Activated CD8-positive, alpha-beta T cell treated with anti-CD3 and anti-CD28 coated beads for 36 hours (primary cell): Measurements from ENCODE around the gene BUD13. TPM values are rescaled to one million over a fixed set of nuclear protein-coding genes. Genes with fewer than 3 reads are reported as not detected.
"Not testable (repeated sequence)": the region's sequence is repeated elsewhere in the genome, so short reads cannot be mapped to it uniquely, and the experiment has no call there.

ENCODE experiments used
- ATAC-seq: fragments of 200-7000 bp; cut with Tn5 transposase; one replicate; pipeline ENCODE4 v1.10.0; 2021; ENCODE audit warnings: mild to moderate bottlenecking, moderate library complexity
- CTCF ChIA-PET: fragments of 350-600 bp; sonication (Branson Sonifier 250); formaldehyde crosslinking; loops from one replicate; lab custom pipeline; 2021; ENCODE audit warnings: antibody characterized with exemption; lab: Charles Lee
- POLR2A ChIA-PET: fragments of 350-600 bp; sonication (Branson Sonifier 250); formaldehyde crosslinking; loops from one replicate; lab custom pipeline; 2021; ENCODE audit warnings: antibody characterized with exemption; lab: Charles Lee
- DNase-seq: peaks from one replicate; pipeline ENCODE4 v3.0.0-alpha.2; 2020
- H3K27ac Mint-ChIP-seq: one replicate; pipeline ENCODE4 v1.8.0; 2021; ENCODE audit warnings: mild to moderate bottlenecking, mixed read lengths
- H3K27me3 Mint-ChIP-seq: one replicate; pipeline ENCODE4 v1.8.0; 2021; ENCODE audit warnings: mixed read lengths
- H3K36me3 Mint-ChIP-seq: one replicate; pipeline ENCODE4 v1.8.0; 2021; ENCODE audit warnings: low read depth, mixed read lengths
- H3K4me1 Mint-ChIP-seq: one replicate; pipeline ENCODE4 v1.8.0; 2021; ENCODE audit warnings: low read depth, mixed read lengths
- H3K4me3 Mint-ChIP-seq: one replicate; pipeline ENCODE4 v1.8.0; 2021; ENCODE audit warnings: mild to moderate bottlenecking, moderate library complexity, mixed read lengths
- H3K9me3 Mint-ChIP-seq: one replicate; pipeline ENCODE4 v1.8.0; 2021; ENCODE audit warnings: mixed read lengths
- intact Hi-C: fragments of 100-400 bp; cut with micrococcal nuclease; formaldehyde crosslinking; loops from one replicate; pipeline ENCODE4 v1.10.0; 2022
- total RNA-seq, 2 experiments: library from RNA; stranded (reverse); gene quantifications; one replicate each; pipeline ENCODE4 v1.2.3, GENCODE V29; 2021
- TF ChIP-seq, protein P1 (sequence below): fragments of 200-600 bp; IDR thresholded peaks from one replicate; pipeline ENCODE4 v1.8.0; 2022; ENCODE audit warnings: antibody characterized with exemption, mild to moderate bottlenecking

The BUD13 gene
- total RNA-seq, 2 experiments from 2014 or later = 26.6 to 28.6 TPM

- Mint-ChIP-seq H3K27me3 (no peaks in the 10 kb centered on the region), H3K9me3 (no peaks in the 10 kb centered on the region), H3K4me3 (peak overlapping the region; percentile 92), H3K36me3 (peaks cover 46% of the 10 kb centered on the region), H3K27ac (peak overlapping the region; percentile 98), H3K4me1 (peaks cover 55% of the 10 kb centered on the region)
- DNase-seq (no peak), ATAC-seq (no peak)
- TF ChIP-seq, protein P1, sequence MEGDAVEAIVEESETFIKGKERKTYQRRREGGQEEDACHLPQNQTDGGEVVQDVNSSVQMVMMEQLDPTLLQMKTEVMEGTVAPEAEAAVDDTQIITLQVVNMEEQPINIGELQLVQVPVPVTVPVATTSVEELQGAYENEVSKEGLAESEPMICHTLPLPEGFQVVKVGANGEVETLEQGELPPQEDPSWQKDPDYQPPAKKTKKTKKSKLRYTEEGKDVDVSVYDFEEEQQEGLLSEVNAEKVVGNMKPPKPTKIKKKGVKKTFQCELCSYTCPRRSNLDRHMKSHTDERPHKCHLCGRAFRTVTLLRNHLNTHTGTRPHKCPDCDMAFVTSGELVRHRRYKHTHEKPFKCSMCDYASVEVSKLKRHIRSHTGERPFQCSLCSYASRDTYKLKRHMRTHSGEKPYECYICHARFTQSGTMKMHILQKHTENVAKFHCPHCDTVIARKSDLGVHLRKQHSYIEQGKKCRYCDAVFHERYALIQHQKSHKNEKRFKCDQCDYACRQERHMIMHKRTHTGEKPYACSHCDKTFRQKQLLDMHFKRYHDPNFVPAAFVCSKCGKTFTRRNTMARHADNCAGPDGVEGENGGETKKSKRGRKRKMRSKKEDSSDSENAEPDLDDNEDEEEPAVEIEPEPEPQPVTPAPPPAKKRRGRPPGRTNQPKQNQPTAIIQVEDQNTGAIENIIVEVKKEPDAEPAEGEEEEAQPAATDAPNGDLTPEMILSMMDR = no peak
- ChIA-PET CTCF (interaction anchor here (1.0 to 2.6 kb wide), 9 partner anchors 12 to 326 kb away, joined by 3 to 9 read pairs (median 3); partner anchors contain the start of genes APOA5 and ZPR1), POLR2A (interaction anchor here (1.0 to 4.5 kb wide), 10 partner anchors 8 to 408 kb away, joined by 3 to 44 read pairs (median 4); partner anchors contain the start of genes APOA5, SIK3 and ZPR1)
- intact Hi-C loops = no loop called here
These were observed 663 bp upstream of the BUD13 start for GRCh38 chr11:116773203-116774097.

- Mint-ChIP-seq H3K4me1 (peaks cover 47% of the 10 kb centered on the region), H3K9me3 (no peaks in the 10 kb centered on the region), H3K27me3 (no peaks in the 10 kb centered on the region), H3K4me3 (peak overlapping the region; percentile 92), H3K36me3 (peaks cover 33% of the 10 kb centered on the region), H3K27ac (peak overlapping the region; percentile 98)
- CTCF ChIA-PET = interaction anchor here (0.6 to 2.6 kb wide), 7 partner anchors 13 to 408 kb away, joined by 3 to 9 read pairs (median 3); partner anchors contain the start of gene ZPR1
- intact Hi-C loops = no loop called here
- ATAC-seq (no peak), DNase-seq (no peak)
- TF ChIP-seq, protein P1 = no peak
- POLR2A ChIA-PET = interaction anchor here (0.6 to 4.5 kb wide), 8 partner anchors 12 to 64 kb away, joined by 3 to 44 read pairs (median 5); partner anchors contain the start of genes APOA5 and ZPR1
These were observed 852 bp downstream of the BUD13 start for GRCh38 chr11:116771935-116772334.

- intact Hi-C loops = no loop called here
- ChIA-PET CTCF (interaction anchor here (1.2 to 1.7 kb wide), 3 partner anchors 11 to 29 kb away, joined by 3 to 5 read pairs (median 4); partner anchors contain the start of gene BUD13), POLR2A (interaction anchor here (0.9 kb wide), 1 partner anchor 24 kb away, joined by 3 read pairs; no protein-coding TSS in a partner anchor)
- Mint-ChIP-seq H3K4me3 (no peak overlapping the region), H3K9me3 (no peaks in the 10 kb centered on the region), H3K4me1 (peaks cover 1% of the 10 kb centered on the region), H3K36me3 (peaks cover 41% of the 10 kb centered on the region), H3K27ac (no peak overlapping the region), H3K27me3 (no peaks in the 10 kb centered on the region)
- TF ChIP-seq, protein P1 = no peak
- DNase-seq = no peak
- no peak for ATAC-seq
These were observed 10.7 kb downstream of the BUD13 start for GRCh38 chr11:116762132-116762531.

GRCh38 chr11:116756044-116756443 lies 16.7 kb downstream of the BUD13 start:
- H3K9me3 Mint-ChIP-seq, H3K27me3 Mint-ChIP-seq, intact Hi-C loops, H3K27ac Mint-ChIP-seq, CTCF ChIA-PET, H3K4me3 Mint-ChIP-seq, ATAC-seq, H3K4me1 Mint-ChIP-seq, DNase-seq: not testable (repeated sequence)
- peaks cover 44% of the 10 kb centered on the region for H3K36me3 Mint-ChIP-seq
- POLR2A ChIA-PET = interaction anchor here (1.1 kb wide), 1 partner anchor 15 kb away, joined by 3 read pairs; no protein-coding TSS in a partner anchor

GRCh38 chr11:116750070-116750718 lies 22.6 kb downstream of the BUD13 start:
- POLR2A ChIA-PET = interaction anchor here (1.0 to 1.8 kb wide), 4 partner anchors 9 to 21 kb away, joined by 3 to 6 read pairs (median 3); no protein-coding TSS in a partner anchor

More at GRCh38 chr11:116750070-116750718, 22.6 kb downstream of the BUD13 start:
- DNase-seq (no peak), ATAC-seq (no peak)
- Mint-ChIP-seq H3K36me3 (peaks cover 34% of the 10 kb centered on the region), H3K4me1 (no peaks in the 10 kb centered on the region), H3K4me3 (no peak overlapping the region), H3K27ac (no peak overlapping the region), H3K27me3 (no peaks in the 10 kb centered on the region), H3K9me3 (no peaks in the 10 kb centered on the region)
- intact Hi-C loops = no loop called here
- TF ChIP-seq, protein P1 = no peak
- CTCF ChIA-PET = interaction anchor here (1.4 kb wide), 1 partner anchor 11 kb away, joined by 4 read pairs; no protein-coding TSS in a partner anchor
